PC-9 (cell line): ENCODE measurements around the gene SPATA1. TPM values are rescaled to one million over a fixed set of nuclear protein-coding genes. Genes with fewer than 3 reads are reported as not detected.
A peak's percentile ranks its signal among the peaks of the same experiment; 100 is the strongest.

Source experiments
- BruUV-seq: library from RNA; stranded (reverse); fragments of 400-500 nt; replicated peaks from 2 replicates; lab custom pipeline; 2021; lab: Mats Ljungman, UMichigan
- CTCF ChIA-PET: fragments of 300-600 bp; sonication (Branson Sonifier 250); formaldehyde crosslinking; loops from one replicate; lab custom pipeline; 2022; ENCODE audit warnings: antibody characterized with exemption; lab: Charles Lee
- POLR2A ChIA-PET: fragments of 300-600 bp; sonication (Branson Sonifier 250); formaldehyde crosslinking; loops from one replicate; lab custom pipeline; 2022; ENCODE audit warnings: antibody characterized with exemption; ENCODE audit not compliant: unreplicated experiment; lab: Charles Lee
- DNase-seq, 2 experiments: peaks; one replicate each; pipeline versions ENCODE4 v3.0.0 to v3.0.0-alpha.2; 2015 to 2022; ENCODE audit warnings: mixed read lengths in 1 of 2
- H2AFZ ChIP-seq: fragments of 200-600 bp; sonication (generic); 2 replicates; pipeline ENCODE4 v1.8.1; 2017; ENCODE audit warnings: antibody characterized with exemption
- H3F3A ChIP-seq: fragments of 200-600 bp; sonication (generic); 2 replicates; pipeline ENCODE4 v1.8.1; 2017; ENCODE audit warnings: antibody characterized with exemption, mild to moderate bottlenecking, low read depth; ENCODE audit not compliant: insufficient read depth
- H3K27ac ChIP-seq: fragments of 200-600 bp; sonication (generic); 2 replicates; pipeline ENCODE4 v1.6.1; 2016; ENCODE audit warnings: mixed run types
- H3K27me3 ChIP-seq: fragments of 200-600 bp; sonication (generic); 2 replicates; pipeline ENCODE4 v1.6.1; 2016; ENCODE audit warnings: low read depth, mixed run types; ENCODE audit not compliant: insufficient read depth
- H3K36me3 ChIP-seq: fragments of 200-600 bp; sonication (generic); 2 replicates; pipeline ENCODE4 v1.6.1; 2016; ENCODE audit warnings: low read depth, mixed run types
- H3K4me1 ChIP-seq: fragments of 200-600 bp; sonication (generic); replicated peaks from 2 replicates; pipeline ENCODE4 v1.6.1; 2016; ENCODE audit warnings: mixed run types; ENCODE audit not compliant: insufficient read depth
- H3K4me2 ChIP-seq: fragments of 200-600 bp; sonication (generic); 2 replicates; pipeline ENCODE4 v1.6.1; 2017; ENCODE audit warnings: mixed run types
- H3K4me3 ChIP-seq: fragments of 200-600 bp; sonication (generic); 2 replicates; pipeline ENCODE4 v1.6.1; 2016; ENCODE audit warnings: mixed run types
- H3K79me2 ChIP-seq: fragments of 200-600 bp; sonication (generic); 2 replicates; pipeline ENCODE4 v1.6.1; 2017; ENCODE audit warnings: low read depth, mixed run types
- H3K9me2 ChIP-seq: fragments of 200-600 bp; sonication (generic); 2 replicates; pipeline ENCODE4 v1.8.1; 2017; ENCODE audit warnings: mild to moderate bottlenecking; ENCODE audit not compliant: insufficient read depth
- H3K9me3 ChIP-seq: fragments of 200-600 bp; sonication (generic); 2 replicates; pipeline ENCODE4 v1.8.1; 2016; ENCODE audit warnings: low read depth; ENCODE audit not compliant: insufficient read depth
- H4K20me1 ChIP-seq: fragments of 200-600 bp; sonication (generic); 2 replicates; pipeline ENCODE4 v1.8.1; 2017; ENCODE audit not compliant: insufficient read depth
- EZH2 ChIP-seq: fragments of 200-600 bp; sonication (generic); IDR thresholded peaks from 2 replicates; pipeline ENCODE4 v1.8.0; 2017; ENCODE audit warnings: antibody characterized with exemption, low read depth
- intact Hi-C: fragments of 100-400 bp; cut with micrococcal nuclease; formaldehyde crosslinking; loops from one replicate; pipeline ENCODE4 v1.10.0; 2022; ENCODE audit not compliant: unreplicated experiment
- total RNA-seq: library from RNA; stranded (reverse); gene quantifications from 2 replicates; pipeline ENCODE4 v1.2.3, GENCODE V29; 2021
- TF ChIP-seq, protein P1 (sequence below): fragments of 200-600 bp; sonication (generic); conservative IDR thresholded peaks from 2 replicates; pipeline ENCODE4 v1.6.1; 2017; ENCODE audit warnings: mixed run types, antibody characterized with exemption, mild to moderate bottlenecking, moderate library complexity

The SPATA1 gene
- total RNA-seq, 1 experiment from 2014 or later, result 1.9 TPM

- peaks cover 43% of the 10 kb centered on the region for H4K20me1 ChIP-seq
- POLR2A ChIA-PET, result interaction anchor here (0.7 kb wide), 1 partner anchor 130 kb away, joined by 3 read pairs; no protein-coding TSS in a partner anchor
Observed at GRCh38 chr1:84504580-84505492, 1.4 kb upstream of the SPATA1 start.

DNA sequence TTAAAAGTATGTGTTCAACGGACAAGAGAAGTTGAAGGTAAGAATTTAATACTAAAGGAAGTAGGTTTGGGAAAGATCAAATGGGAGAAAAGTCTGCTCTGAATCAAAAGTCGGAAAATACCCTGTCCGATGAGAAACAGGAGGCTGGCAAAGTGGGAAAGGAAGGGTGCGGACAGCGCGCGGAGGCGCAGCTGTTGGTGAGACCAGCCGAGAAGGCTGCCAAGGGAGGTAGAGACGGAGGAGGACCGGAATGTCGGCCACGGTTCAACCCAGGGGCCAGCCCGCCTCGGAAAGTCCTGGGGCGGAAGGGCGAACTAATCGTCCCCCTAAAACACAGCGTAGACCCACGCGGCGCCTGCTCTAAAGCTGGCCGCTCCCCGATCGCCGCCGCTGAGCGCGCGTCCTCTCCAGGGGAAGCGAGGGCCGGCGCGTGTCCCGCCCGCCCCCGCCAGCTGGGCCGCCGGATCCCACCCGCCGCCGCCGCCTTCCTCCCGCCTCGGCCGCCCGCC, 639 bp upstream of the SPATA1 start:
- BruUV-seq, result no TSS peak
- H3K27ac ChIP-seq, result peak overlapping the region; percentile 96
- peaks cover 36% of the 10 kb centered on the region for H4K20me1 ChIP-seq
- no peaks in the 10 kb centered on the region for H3K9me2 ChIP-seq
- ChIA-PET POLR2A (interaction anchor here (0.6 to 1.1 kb wide), 4 partner anchors 67 to 114 kb away, joined by 3 to 14 read pairs (median 5); partner anchors contain the start of gene CTBS), CTCF (no interaction called here)
- peaks cover 25% of the 10 kb centered on the region for H3F3A ChIP-seq
- peak overlapping the region; percentile 77 for H2AFZ ChIP-seq
- no peaks in the 10 kb centered on the region; the same call in 1 of the 2 replicates for H3K9me3 ChIP-seq
- no peaks in the 10 kb centered on the region for H3K27me3 ChIP-seq
- peak overlapping the region; percentile 83 for H3K4me2 ChIP-seq
- H3K36me3 ChIP-seq, result peaks cover 11% of the 10 kb centered on the region; the same call in 1 of the 2 replicates
- DNase-seq, result peak in 1 of 2 experiments; percentile 43
- H3K4me3 ChIP-seq, result peak overlapping the region; percentile 81
- peaks cover 60% of the 10 kb centered on the region for H3K79me2 ChIP-seq
- peaks cover 28% of the 10 kb centered on the region for H3K4me1 ChIP-seq
- intact Hi-C loops, result loop anchor here (1.0 to 5.0 kb wide), 4 partner anchors 68 to 187 kb away; partner anchors contain the start of gene SSX2IP
- no peak for TF ChIP-seq EZH2
- TF ChIP-seq, protein P1, sequence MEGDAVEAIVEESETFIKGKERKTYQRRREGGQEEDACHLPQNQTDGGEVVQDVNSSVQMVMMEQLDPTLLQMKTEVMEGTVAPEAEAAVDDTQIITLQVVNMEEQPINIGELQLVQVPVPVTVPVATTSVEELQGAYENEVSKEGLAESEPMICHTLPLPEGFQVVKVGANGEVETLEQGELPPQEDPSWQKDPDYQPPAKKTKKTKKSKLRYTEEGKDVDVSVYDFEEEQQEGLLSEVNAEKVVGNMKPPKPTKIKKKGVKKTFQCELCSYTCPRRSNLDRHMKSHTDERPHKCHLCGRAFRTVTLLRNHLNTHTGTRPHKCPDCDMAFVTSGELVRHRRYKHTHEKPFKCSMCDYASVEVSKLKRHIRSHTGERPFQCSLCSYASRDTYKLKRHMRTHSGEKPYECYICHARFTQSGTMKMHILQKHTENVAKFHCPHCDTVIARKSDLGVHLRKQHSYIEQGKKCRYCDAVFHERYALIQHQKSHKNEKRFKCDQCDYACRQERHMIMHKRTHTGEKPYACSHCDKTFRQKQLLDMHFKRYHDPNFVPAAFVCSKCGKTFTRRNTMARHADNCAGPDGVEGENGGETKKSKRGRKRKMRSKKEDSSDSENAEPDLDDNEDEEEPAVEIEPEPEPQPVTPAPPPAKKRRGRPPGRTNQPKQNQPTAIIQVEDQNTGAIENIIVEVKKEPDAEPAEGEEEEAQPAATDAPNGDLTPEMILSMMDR, result no peak

More at GRCh38 chr1:84504580-84505492, 1.4 kb upstream of the SPATA1 start:
- Histone ChIP-seq H3K4me1 (peaks cover 28% of the 10 kb centered on the region), H3K4me3 (peak overlapping the region; percentile 81), H2AFZ (peak overlapping the region; percentile 77), H3K79me2 (peaks cover 67% of the 10 kb centered on the region), H3K36me3 (peaks cover 18% of the 10 kb centered on the region), H3F3A (peaks cover 28% of the 10 kb centered on the region), H3K9me3 (no peaks in the 10 kb centered on the region; the same call in 1 of the 2 replicates), H3K4me2 (peak overlapping the region; percentile 83), H3K27me3 (no peaks in the 10 kb centered on the region), H3K27ac (peak overlapping the region; percentile 96), H3K9me2 (no peaks in the 10 kb centered on the region)
- CTCF ChIA-PET, result no interaction called here
- TF ChIP-seq, protein P1, result no peak
- TF ChIP-seq EZH2, result no peak
- TSS peak; percentile 37 for BruUV-seq
- DNase-seq, result peak in 1 of 2 experiments; percentile 61
- intact Hi-C loops, result loop anchor here (5.0 kb wide), 1 partner anchor 187 kb away; the partner anchor contains the start of gene SSX2IP
